ENCODE data around the gene HPN. TPM values are rescaled to one million over a fixed set of nuclear protein-coding genes. Genes with fewer than 3 reads are reported as not detected.

Gene HPN
- total and polyA plus RNA-seq, 2 of the 13 experiments (the other 11 are each of a cell fraction or from before 2014, with no cell fraction given): 46.7 to 261 TPM

DNA sequence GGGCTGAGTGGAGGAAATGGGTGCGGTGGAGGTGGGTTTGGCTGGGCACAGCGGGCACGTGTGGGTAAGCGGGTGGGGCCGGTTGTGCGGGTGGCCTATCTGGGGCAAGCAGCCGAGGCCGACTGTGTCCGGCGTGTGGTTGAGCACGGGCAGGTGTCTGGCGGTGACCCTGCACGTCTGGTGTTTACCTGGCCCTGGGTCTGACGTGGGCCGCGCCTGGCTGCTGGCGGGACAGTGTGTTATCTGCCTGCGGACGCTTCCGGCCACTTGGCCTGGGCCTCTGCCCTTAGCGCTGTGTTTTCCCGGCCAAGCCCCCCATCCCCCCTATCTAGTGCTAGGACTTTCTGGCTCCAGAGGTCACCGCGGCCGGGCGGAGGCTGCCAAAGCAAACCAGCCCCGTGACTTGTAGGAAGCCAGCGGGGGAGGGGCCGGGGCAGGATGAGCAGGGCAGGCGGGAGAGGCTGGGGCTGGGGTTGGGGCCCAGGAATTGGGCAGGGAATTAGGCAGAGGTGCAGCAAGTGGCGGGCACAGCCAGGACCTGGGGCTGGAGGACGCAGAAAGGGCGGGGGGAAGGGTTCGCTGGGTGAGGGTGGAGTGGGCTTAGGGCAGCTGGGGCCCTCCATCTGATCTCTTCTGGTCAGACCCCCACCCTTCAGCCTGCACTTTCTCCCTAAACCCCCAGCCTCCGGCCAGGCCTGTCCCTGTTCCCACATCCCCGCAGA, 534 bp upstream of the HPN start (continued):
- peak; percentile 82 for TF ChIP-seq MXD1 (CRISPR knock-in tag; IDR thresholded peaks at IDR 0.05)
- no peak for TF ChIP-seq PAX8 (CRISPR knock-in tag; IDR thresholded peaks at IDR 0.05; ENCODE audit: borderline replicate concordance)
- TF ChIP-seq ZNF710 (CRISPR knock-in tag; IDR thresholded peaks at IDR 0.05; ENCODE audit: borderline replicate concordance): peak; percentile 97
- no peak for TF ChIP-seq JDP2 (CRISPR knock-in tag; IDR thresholded peaks at IDR 0.05; ENCODE audit: borderline replicate concordance)
- peak; percentile 93; the same call in 1 of the 2 replicates for TF ChIP-seq ZNF136 (CRISPR knock-in tag; IDR thresholded peaks at IDR 0.05; ENCODE audit: low read depth)
- peak; percentile 74; the same call in 1 of the 2 replicates for TF ChIP-seq ETV6 (CRISPR knock-in tag; conservative IDR thresholded peaks at IDR 0.05)
- peak; percentile 90; the same call in 1 of the 2 replicates for TF ChIP-seq ZNF879 (CRISPR knock-in tag; IDR thresholded peaks at IDR 0.05)
- TF ChIP-seq ZSCAN25 (CRISPR knock-in tag; IDR thresholded peaks at IDR 0.05): peak; percentile 93; the same call in 1 of the 2 replicates
- no peak for TF ChIP-seq TRIM22 (IDR thresholded peaks at IDR 0.05)
- TF ChIP-seq CHD4 (IDR thresholded peaks at IDR 0.05; ENCODE audit: borderline replicate concordance, low read length): no peak
- no peak for TF ChIP-seq GTF3A (CRISPR knock-in tag; conservative IDR thresholded peaks at IDR 0.05)
- TF ChIP-seq, protein P1, sequence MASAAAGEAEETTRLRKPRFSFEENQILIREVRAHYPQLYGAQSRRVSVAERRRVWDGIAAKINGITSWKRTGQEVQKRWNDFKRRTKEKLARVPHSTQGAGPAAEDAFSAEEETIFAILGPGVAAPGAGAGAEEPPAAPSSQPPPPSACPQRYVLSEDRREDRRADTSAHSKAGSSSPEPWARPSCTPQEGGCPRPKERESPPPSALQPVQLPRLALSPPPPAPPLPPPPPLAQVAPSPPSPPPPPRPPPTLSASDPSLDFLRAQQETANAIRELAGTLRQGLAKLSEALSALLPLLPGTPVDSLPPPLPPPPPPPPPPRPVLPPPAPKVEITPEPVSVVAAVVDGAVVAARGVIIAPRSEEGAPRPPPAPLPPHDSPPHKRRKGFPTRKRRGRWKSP (CRISPR knock-in tag; IDR thresholded peaks at IDR 0.05): peak; percentile 97
- no peak for TF ChIP-seq HOXA7 (CRISPR knock-in tag; IDR thresholded peaks at IDR 0.05)
- TF ChIP-seq SPEN (CRISPR knock-in tag; IDR thresholded peaks at IDR 0.05; ENCODE audit: low read depth): peak; percentile 94
- peak; percentile 65 for TF ChIP-seq KMT2B (CRISPR knock-in tag; IDR thresholded peaks at IDR 0.05)
- no peak for TF ChIP-seq ZBTB49 (CRISPR knock-in tag; IDR thresholded peaks at IDR 0.05; ENCODE audit: borderline replicate concordance)
- peak; percentile 62; the same call in 1 of the 2 replicates for TF ChIP-seq TGIF2 (CRISPR knock-in tag; IDR thresholded peaks at IDR 0.05)
- peak; percentile 62; the same call in 1 of the 2 replicates for TF ChIP-seq GATAD1 (CRISPR knock-in tag; IDR thresholded peaks at IDR 0.05)
- no peak for TF ChIP-seq SOX6 (IDR thresholded peaks at IDR 0.05)
- TF ChIP-seq SOX6 (CRISPR knock-in tag; IDR thresholded peaks at IDR 0.05): peak; percentile 95
- no peak for TF ChIP-seq ATF4 (CRISPR knock-in tag; IDR thresholded peaks at IDR 0.05)
